ENCODE measurements around the gene DDB1. TPM values are rescaled to one million over a fixed set of nuclear protein-coding genes. Genes with fewer than 3 reads are reported as not detected.
A peak's percentile ranks its signal among the peaks of the same experiment; 100 is the strongest.

Gene DDB1
- total RNA-seq, 1 donor from 2014 or later: 126 TPM

GRCh38 chr11:61298663-61299244 lies 34.2 kb downstream of the DDB1 start:
- H3K9me3 ChIP-seq: no peaks in the 10 kb centered on the region
- no peak for DNase-seq
- H3K36me3 ChIP-seq: peaks cover 58% of the 10 kb centered on the region
- no peak overlapping the region for H3K27ac ChIP-seq
- peaks cover 33% of the 10 kb centered on the region for H3K4me1 ChIP-seq
- TF ChIP-seq CTCF (IDR thresholded peaks at IDR 0.05): no peak
- peaks cover 8% of the 10 kb centered on the region for H3K27me3 ChIP-seq
- intact Hi-C loops (cut with DNase I): no loop called here
- H3K4me3 ChIP-seq: no peak overlapping the region
- ATAC-seq: no peak

- peaks cover 11% of the 10 kb centered on the region for H3K27me3 ChIP-seq
- intact Hi-C loops (cut with DNase I): no loop called here
- peaks cover 48% of the 10 kb centered on the region for H3K36me3 ChIP-seq
- no peak for DNase-seq
- peak; percentile 7 for ATAC-seq
- no peaks in the 10 kb centered on the region for H3K9me3 ChIP-seq
- H3K27ac ChIP-seq: no peak overlapping the region
- no peak for TF ChIP-seq CTCF (IDR thresholded peaks at IDR 0.05)
- no peak overlapping the region for H3K4me3 ChIP-seq
- peaks cover 37% of the 10 kb centered on the region for H3K4me1 ChIP-seq
Measured at GRCh38 chr11:61297746-61298145, 35.2 kb downstream of the DDB1 start.

- Histone ChIP-seq H3K27me3 (peaks cover 11% of the 10 kb centered on the region), H3K4me1 (peaks cover 37% of the 10 kb centered on the region), H3K9me3 (no peaks in the 10 kb centered on the region), H3K4me3 (no peak overlapping the region), H3K36me3 (peaks cover 44% of the 10 kb centered on the region), H3K27ac (no peak overlapping the region)
- ATAC-seq: no peak
- no peak for TF ChIP-seq CTCF (IDR thresholded peaks at IDR 0.05)
- DNase-seq: no peak
- intact Hi-C loops (cut with DNase I): no loop called here
Measured at GRCh38 chr11:61297341-61297740, 35.6 kb downstream of the DDB1 start.

DNA sequence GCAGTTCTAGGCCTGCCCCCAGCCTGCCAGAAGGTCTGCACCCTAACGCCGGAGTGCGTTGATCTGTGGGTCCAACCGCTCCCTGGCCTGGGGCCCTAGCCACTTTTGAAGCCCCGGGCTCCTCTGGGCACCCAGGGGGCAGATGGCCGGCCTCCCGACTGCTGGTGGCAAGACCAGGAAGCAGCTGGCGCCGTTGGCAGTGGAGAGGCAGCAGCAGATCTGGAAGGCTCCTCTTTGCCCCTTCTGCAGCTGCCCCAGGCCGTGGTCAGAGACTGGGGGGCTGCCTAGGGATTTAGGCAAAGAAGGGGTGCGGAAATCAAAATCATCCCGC lies 37.3 kb downstream of the DDB1 start:
- Histone ChIP-seq H3K27me3 (peaks cover 11% of the 10 kb centered on the region), H3K36me3 (peaks cover 26% of the 10 kb centered on the region), H3K4me1 (peaks cover 37% of the 10 kb centered on the region), H3K9me3 (no peaks in the 10 kb centered on the region), H3K4me3 (peak overlapping the region; percentile 53), H3K27ac (no peak overlapping the region)
- intact Hi-C loops (cut with DNase I): no loop called here
- TF ChIP-seq CTCF (IDR thresholded peaks at IDR 0.05): no peak
- DNase-seq (no peak), ATAC-seq (no peak)

DNA sequence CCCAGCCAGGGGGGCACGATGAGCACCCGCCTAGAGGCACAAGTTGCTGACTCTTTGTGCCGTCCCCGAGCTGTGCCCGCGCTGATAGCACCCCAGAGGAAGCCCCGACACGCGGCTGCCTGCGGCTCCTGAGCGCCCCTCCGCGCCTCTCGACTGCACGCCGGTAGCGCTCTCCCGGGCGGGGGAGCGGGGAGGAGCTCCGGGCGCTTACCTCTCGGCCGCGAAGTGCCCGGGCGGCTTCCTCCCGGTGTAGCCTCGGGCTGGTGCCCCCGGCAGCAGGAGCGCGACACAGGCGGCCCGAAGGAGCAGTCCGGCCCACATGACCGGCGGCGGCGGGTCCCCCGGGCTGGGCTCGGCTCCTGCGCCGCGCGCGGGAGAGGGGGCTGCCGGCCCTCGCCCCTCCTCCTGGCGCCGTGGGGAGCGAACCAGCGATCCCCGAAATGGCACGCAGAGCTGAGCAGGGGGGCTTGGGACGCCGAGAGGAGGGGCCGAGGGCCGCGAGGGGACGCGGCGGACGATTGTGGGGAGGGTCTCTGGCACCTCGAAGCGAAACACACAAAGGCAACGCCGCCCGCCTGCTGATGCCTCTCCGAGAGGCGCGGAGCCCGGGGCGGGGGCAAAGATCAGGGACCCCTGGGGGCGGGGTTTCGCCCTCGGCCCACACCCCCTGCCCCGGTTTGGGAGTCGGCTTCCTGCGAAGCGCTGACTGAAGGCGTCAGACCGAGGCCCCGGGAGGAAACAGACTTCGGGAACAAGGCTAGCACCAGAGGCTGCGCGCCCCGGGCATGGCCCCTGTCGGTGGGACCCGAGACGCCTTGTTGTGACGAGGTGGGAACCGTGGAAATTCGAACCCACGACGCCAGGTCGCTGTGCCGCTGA lies 37.9 kb downstream of the DDB1 start, which contains the start of gene VWCE:
Gene VWCE, minus strand, starts transcription at position 600 of the 879 bp plus-strand sequence. Its CDS starts 279 bp downstream, at position 321.
- ATAC-seq: peak; percentile 86
- Histone ChIP-seq H3K4me1 (peaks cover 37% of the 10 kb centered on the region), H3K4me3 (peak within 1 kb of the TSS; percentile 53), H3K36me3 (peaks cover 20% of the 10 kb centered on the region), H3K9me3 (no peaks in the 10 kb centered on the region), H3K27me3 (peaks cover 11% of the 10 kb centered on the region), H3K27ac (no peak within 1 kb of the TSS)
- DNase-seq: peak; percentile 84
- peak; percentile 30 for TF ChIP-seq CTCF (IDR thresholded peaks at IDR 0.05)
- intact Hi-C loops (cut with DNase I): no loop called here

Measured in upper lobe of right lung (tissue), 1 donor.